Putamen (tissue), 1 donor: ENCODE data around the gene NUDT13.

Experiments used
- DNase-seq: peaks from one replicate; pipeline ENCODE4 v3.0.0-alpha.2; 2016; ENCODE audit warnings: low spot score

Gene NUDT13

GRCh38 chr10:73163096-73163495 is 52.8 kb downstream of the NUDT13 start:
- DNase-seq: no peak

- no peak for DNase-seq
Measured at GRCh38 chr10:73166972-73167371, 56.7 kb downstream of the NUDT13 start.

- DNase-seq: no peak
Measured at GRCh38 chr10:73167458-73167782, 57.2 kb downstream of the NUDT13 start.

GRCh38 chr10:73167783-73168464 is 57.7 kb downstream of the NUDT13 start, which contains the start of the genes ECD and FAM149B1:
ECD (minus strand) TSS chr10:73168008; CDS start chr10:73163937, 4,071 bp downstream.
FAM149B1 (plus strand) TSS chr10:73168119; CDS start chr10:73168340, 221 bp downstream.
- DNase-seq: peak; percentile 94

GRCh38 chr10:73168465-73168803 is 58.2 kb downstream of the NUDT13 start:
- DNase-seq: no peak

- no peak for DNase-seq
Measured at GRCh38 chr10:73169320-73169719, 59.1 kb downstream of the NUDT13 start.

GRCh38 chr10:73172867-73173266 is 62.6 kb downstream of the NUDT13 start:
- DNase-seq: no peak

GRCh38 chr10:73174148-73174925 is 64.1 kb downstream of the NUDT13 start:
- no peak for DNase-seq
